NCI-H446 treated with DMSO at 0.1 percent for 48 hours (cell line): ENCODE results near the gene WDR27.
"Not testable (repeated sequence)": the region's sequence is repeated elsewhere in the genome, so short reads cannot be mapped to it uniquely, and the experiment has no call there.

Experiments used
- DNase-seq: peaks from one replicate; lab custom pipeline; 2025; lab: John Stamatoyannopoulos, UW

Gene WDR27

GRCh38 chr6:169434554-169434953, 267.3 kb downstream of the WDR27 start:
- not testable (repeated sequence) for DNase-seq

GRCh38 chr6:169429001-169429400, 272.8 kb downstream of the WDR27 start:
- DNase-seq, result no peak

GRCh38 chr6:169428532-169428931, 273.3 kb downstream of the WDR27 start:
- no peak for DNase-seq

- DNase-seq, result no peak
Observed at GRCh38 chr6:169427856-169428255, 274.0 kb downstream of the WDR27 start.

- DNase-seq, result no peak
Observed at GRCh38 chr6:169426611-169427010, 275.2 kb downstream of the WDR27 start.

- no peak for DNase-seq
Observed at GRCh38 chr6:169425628-169426370, 276.0 kb downstream of the WDR27 start.

GRCh38 chr6:169424821-169425240, 277.0 kb downstream of the WDR27 start:
- no peak for DNase-seq

GRCh38 chr6:169424149-169424804, 277.6 kb downstream of the WDR27 start:
- DNase-seq, result no peak

GRCh38 chr6:169421586-169422264, 280.1 kb downstream of the WDR27 start:
- no peak for DNase-seq

- no peak for DNase-seq
Observed at GRCh38 chr6:169420912-169421543, 280.8 kb downstream of the WDR27 start.

- DNase-seq, result no peak
Observed at GRCh38 chr6:169417101-169417500, 284.7 kb downstream of the WDR27 start.

GRCh38 chr6:169416249-169416648, 285.6 kb downstream of the WDR27 start:
- no peak for DNase-seq

GRCh38 chr6:169415179-169415578, 286.6 kb downstream of the WDR27 start:
- no peak for DNase-seq

GRCh38 chr6:169411722-169412121, 290.1 kb downstream of the WDR27 start:
- no peak for DNase-seq

- DNase-seq, result no peak
Observed at GRCh38 chr6:169411296-169411695, 290.5 kb downstream of the WDR27 start.

- DNase-seq, result no peak
Observed at GRCh38 chr6:169409742-169410312, 292.0 kb downstream of the WDR27 start.

- no peak for DNase-seq
Observed at GRCh38 chr6:169407325-169407724, 294.5 kb downstream of the WDR27 start.
